GM12891 (cell line): Measurements from ENCODE around the gene IL1RAPL2.

Experiments used
- POLR2A ChIP-seq: IDR thresholded peaks from 2 replicates; pipeline ENCODE4 v1.6.1; 2011; ENCODE audit warnings: low read depth, low read length, control low read depth
- POLR2AphosphoS5 ChIP-seq: IDR thresholded peaks from 2 replicates; pipeline ENCODE4 v1.6.1; 2011; ENCODE audit warnings: low read depth, low read length, control low read depth

DNA sequence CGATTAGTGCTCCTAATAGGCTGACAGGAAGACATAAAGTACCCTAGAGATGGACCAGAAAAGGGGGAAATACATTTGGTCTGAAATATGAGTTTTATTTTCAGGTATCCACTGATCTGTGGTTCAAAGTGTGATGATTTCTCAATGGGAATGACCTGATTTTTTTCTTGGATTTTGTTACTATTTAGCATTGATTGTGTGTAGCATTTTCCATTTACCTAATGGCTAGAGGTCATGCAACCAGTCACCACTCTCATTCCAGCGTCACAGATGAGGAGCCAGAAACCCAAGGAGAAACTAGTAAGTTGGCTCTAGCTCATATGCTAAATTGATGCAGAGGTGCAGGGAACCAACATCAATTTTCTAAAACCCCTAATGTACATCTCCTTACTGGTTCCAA, 118.1 kb downstream of the IL1RAPL2 start:
- no peak for TF ChIP-seq POLR2A
- no peak for TF ChIP-seq POLR2AphosphoS5
